ENCODE results near the gene HUNK. TPM values are rescaled to one million over a fixed set of nuclear protein-coding genes. Genes with fewer than 3 reads are reported as not detected.

HUNK gene
- total and polyA plus RNA-seq, 2 of the 8 experiments (the other 6 are each of a cell fraction or from before 2014, with no cell fraction given): 1.9 to 10.2 TPM

- POLR2A ChIA-PET (ENCODE audit: partially characterized antibody): interaction anchor here (2.5 kb wide), 1 partner anchor 10 kb away, joined by 8 read pairs; no protein-coding TSS in a partner anchor
- Histone ChIP-seq H2BK5ac (ENCODE audit: low read depth, low read length) (no peak overlapping the region), H3K4ac (replicated peaks; ENCODE audit: insufficient read length, low read depth, low read length) (no peak overlapping the region), H4K20me1 (replicated peaks in 1 of 2; ENCODE audit: control insufficient read depth in 1 of 2, insufficient read depth in 2 of 2, low read length in 2 of 2) (no peaks in the 10 kb centered on the region), H3K4me3 (ENCODE audit: extremely low read depth in 1 of 4, insufficient read depth in 2 of 4, low read depth in 3 of 4, low read length in 4 of 4) (no peak overlapping the region), H4K8ac (ENCODE audit: extremely low read depth, insufficient read depth, low read length) (no peak overlapping the region), H3K14ac (ENCODE audit: insufficient read length) (no peak overlapping the region), H3K4me2 (ENCODE audit: insufficient read depth in 1 of 2, low read depth in 2 of 2, low read length in 2 of 2) (no peak overlapping the region), H2BK12ac (ENCODE audit: low read depth, low read length) (no peak overlapping the region), H2BK15ac (ENCODE audit: low read length) (no peak overlapping the region), H3K79me2 (ENCODE audit: control insufficient read depth in 1 of 2, insufficient read depth in 2 of 2, low read length in 2 of 2) (0 out of 4 replicates have a peak, but pooled peaks cover 0 to 4% of the 10 kb centered on the region in 2 experiments), H2AFZ (ENCODE audit: low read length) (no peak overlapping the region), H3K23ac (ENCODE audit: insufficient read length) (no peak overlapping the region), H3K79me1 (ENCODE audit: low read depth, low read length) (peaks cover 2% of the 10 kb centered on the region; the same call in 1 of the 2 replicates), H3K27ac (ENCODE audit: low read depth, low read length) (no peak overlapping the region), H3K18ac (ENCODE audit: extremely low read depth, low read length) (no peak overlapping the region), H2BK20ac (ENCODE audit: low read length) (no peak overlapping the region), H3K56ac (replicated peaks; ENCODE audit: insufficient read length, low read depth, low read length) (no peak overlapping the region), H3K9ac (replicated peaks in 1 of 4; ENCODE audit: extremely low read depth in 1 of 4, low read depth in 3 of 4, low read length in 3 of 4) (no peak overlapping the region), H4K5ac (ENCODE audit: insufficient read length, low read depth, low read length) (no peak overlapping the region), H3K27me3 (replicated peaks in 1 of 4; ENCODE audit: control insufficient read depth in 3 of 4, extremely low read depth in 1 of 4, insufficient read depth in 3 of 4, low read length in 3 of 4) (no peaks in the 10 kb centered on the region), H3K36me3 (ENCODE audit: control insufficient read depth in 2 of 4, insufficient read depth in 4 of 4, low read length in 3 of 4) (no peaks in the 10 kb centered on the region), H4K91ac (replicated peaks; ENCODE audit: insufficient read length, low read length) (no peak overlapping the region), H2BK120ac (replicated peaks; ENCODE audit: low read depth, low read length) (no peak overlapping the region), H3K23me2 (ENCODE audit: low read depth, low read length) (no peaks in the 10 kb centered on the region; the same call in 1 of the 2 replicates), H3K4me1 (replicated peaks in 1 of 4; ENCODE audit: control insufficient read depth in 3 of 4, insufficient read depth in 4 of 4, low read length in 3 of 4) (no peaks in the 10 kb centered on the region), H3K9me3 (ENCODE audit: insufficient read depth in 2 of 2, low read depth in 1 of 2, low read length in 1 of 2) (no peaks in the 10 kb centered on the region), H2AK5ac (ENCODE audit: low read depth, low read length) (no peak overlapping the region)
- DNase-seq (ENCODE audit: low read depth in 1 of 2, low spot score in 2 of 2) (no peak), FAIRE-seq (no peak)
- TF ChIP-seq RBBP5 (IDR thresholded peaks at IDR 0.05; ENCODE audit: borderline replicate concordance, low read depth, low read length) (no peak), SRF (IDR thresholded peaks at IDR 0.05; ENCODE audit: low read depth, low read length) (no peak), CBX8 (IDR thresholded peaks at IDR 0.05; ENCODE audit: borderline replicate concordance, low read depth, low read length) (no peak), JUN (IDR thresholded peaks at IDR 0.05; ENCODE audit: low read depth, low read length) (no peak)
- CTCF ChIA-PET (ENCODE audit: partially characterized antibody): interaction anchor here (0.9 to 1.1 kb wide), 2 partner anchors 15 to 70 kb away, joined by 3 read pairs; no protein-coding TSS in a partner anchor
- WGBS, 2 experiments (ENCODE audit: extremely low coverage in 1 of 2, insufficient coverage in 1 of 2, insufficient read length in 1 of 2, insufficient replicate concordance in 2 of 2, low coverage in 1 of 2, low lambda C conversion rate in 2 of 2, missing lambda C conversion rate in 1 of 2): 87% methylated on average over 6 of the region's 6 CpGs; no CpG with 5 or more reads in 1 of the 2 experiments
Measured at GRCh38 chr21:31902438-31902837, 29.6 kb downstream of the HUNK start.
